Activated CD4-positive, alpha-beta T cell treated with anti-CD3 and anti-CD28 coated beads, Interleukin-2, amount 50 U/mL, for 48 hours (primary cell): ENCODE data around the gene ZNRF2.
"Not testable (repeated sequence)": the region's sequence is repeated elsewhere in the genome, so short reads cannot be mapped to it uniquely, and the experiment has no call there.

Experiments used
- DNase-seq, 2 experiments: peaks; one replicate each; pipeline ENCODE4 v3.0.0-alpha.2; 2020

The ZNRF2 gene

DNA sequence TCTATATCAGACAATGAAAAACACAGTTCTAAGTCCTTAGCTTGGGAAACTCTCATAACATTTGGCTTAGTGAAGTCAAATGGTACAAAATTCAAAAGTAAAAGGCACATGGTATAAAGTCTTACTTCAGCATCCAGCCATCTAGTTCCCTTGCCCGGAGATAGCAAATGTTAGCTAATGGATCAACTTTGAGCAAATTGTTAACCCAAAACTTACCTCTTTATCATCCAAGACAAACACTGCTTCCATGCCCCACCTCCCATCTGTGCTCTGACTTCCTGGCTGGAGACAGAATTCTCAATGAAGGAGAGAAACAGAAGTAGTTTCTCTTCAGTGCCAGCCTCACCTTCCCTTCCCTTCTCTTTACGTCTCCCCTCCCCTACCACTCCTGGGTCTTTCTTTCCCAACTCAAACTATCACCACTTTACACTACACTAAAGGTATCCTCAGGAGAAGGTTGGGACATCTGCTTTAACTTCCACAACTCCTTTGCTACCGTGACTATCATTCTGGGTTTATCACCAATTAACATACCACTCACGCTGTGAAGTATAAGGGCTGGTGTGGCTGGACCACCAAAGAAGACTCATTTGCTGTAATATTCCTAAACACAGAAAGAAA lies 21.2 kb upstream of the ZNRF2 start:
- no peak for DNase-seq

DNA sequence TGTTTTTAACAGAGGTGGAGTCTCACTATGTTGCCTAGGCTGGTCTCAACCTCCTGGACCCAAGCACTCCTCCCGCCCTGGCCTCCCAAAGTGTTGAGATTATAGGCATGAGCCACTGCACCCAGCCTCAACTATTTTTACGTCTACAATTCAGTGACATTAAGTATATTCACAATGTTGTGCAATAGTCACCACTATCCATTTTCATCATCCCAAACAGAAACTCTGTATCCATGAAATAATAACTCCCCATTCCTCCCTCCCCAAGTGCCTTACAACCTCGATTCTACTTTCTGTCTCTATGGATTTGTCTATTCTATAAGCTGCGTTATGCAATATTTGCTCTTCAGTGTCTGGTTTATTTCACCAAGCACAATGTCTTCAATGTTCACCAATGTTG lies 20.3 kb upstream of the ZNRF2 start:
- no peak for DNase-seq

DNA sequence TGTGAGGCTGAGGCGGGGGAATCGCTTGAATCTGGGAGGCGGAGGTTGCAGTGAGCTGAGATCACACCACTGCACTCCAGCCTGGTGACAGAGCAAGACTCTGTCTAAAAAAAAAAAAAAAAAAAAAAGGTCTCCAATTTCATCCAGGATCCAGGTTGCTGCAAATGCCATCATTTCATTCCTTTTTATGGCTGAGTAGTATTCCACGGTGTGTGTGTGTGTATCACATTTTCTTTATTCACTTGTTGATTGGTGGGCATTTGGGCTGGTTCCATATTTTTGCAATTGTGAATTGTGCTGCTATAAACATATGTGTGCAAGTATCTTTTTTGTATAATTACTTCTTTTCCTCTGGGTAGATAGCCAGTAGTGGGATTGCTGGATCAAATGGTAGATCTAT lies 19.2 kb upstream of the ZNRF2 start:
- not testable (repeated sequence) for DNase-seq

DNA sequence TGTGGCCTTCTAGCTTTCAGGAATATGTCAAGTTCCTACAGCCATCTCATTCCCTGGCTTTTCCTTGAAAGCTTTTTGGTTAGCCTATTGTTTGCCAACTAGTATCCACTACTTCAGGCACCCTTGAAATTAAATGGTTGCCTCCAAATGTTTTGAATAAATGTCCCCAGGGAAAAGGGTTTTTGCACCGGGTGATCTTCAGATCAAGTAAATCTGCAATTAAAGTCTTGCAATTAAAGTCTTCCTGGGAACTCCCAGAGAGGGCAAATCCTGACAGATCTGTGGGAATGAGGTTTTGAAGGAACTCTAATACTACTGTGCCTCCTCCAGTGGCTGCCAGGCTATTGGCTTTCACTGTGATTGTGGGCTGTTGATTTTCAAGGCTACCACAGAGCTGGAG lies 17.7 kb upstream of the ZNRF2 start:
- no peak for DNase-seq

DNA sequence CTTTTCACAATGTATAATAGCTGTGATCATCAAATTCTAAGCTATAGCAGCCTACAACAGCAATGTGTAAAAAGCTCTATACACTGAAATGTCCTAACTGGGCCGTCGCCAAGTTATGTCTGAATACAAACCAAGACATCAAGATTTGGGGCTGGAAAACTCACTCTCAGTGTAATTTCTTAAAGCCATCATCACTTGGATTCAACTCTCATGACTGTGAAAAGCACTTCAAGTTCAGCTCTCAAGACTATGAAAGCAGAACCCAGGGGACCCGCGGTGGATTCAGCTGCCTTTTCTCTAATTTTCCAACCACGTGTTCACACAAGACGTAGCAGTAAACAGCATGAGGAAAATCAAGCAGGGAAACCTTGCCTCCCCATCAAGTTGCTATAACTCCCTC lies 15.8 kb upstream of the ZNRF2 start:
- DNase-seq: no peak

DNA sequence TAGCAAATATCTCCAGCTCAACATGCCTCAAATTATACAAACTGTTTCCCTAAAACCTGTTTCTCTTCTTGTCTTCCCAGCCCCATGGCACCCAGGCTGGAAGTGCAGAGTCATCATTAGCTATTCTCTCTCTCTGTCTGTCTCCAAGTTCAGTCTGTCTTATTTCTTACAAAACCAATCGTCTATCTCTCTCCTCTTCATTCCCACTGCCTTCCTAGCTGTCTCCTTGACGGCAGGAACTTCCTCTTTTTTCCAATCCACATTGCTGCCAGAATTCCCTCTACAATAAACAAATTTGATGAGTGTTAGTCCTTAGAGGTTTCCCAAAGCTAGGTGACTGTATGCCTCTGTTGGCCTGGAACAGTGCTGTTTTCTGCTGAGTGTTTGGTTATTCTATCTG lies 14.9 kb upstream of the ZNRF2 start:
- no peak for DNase-seq

DNA sequence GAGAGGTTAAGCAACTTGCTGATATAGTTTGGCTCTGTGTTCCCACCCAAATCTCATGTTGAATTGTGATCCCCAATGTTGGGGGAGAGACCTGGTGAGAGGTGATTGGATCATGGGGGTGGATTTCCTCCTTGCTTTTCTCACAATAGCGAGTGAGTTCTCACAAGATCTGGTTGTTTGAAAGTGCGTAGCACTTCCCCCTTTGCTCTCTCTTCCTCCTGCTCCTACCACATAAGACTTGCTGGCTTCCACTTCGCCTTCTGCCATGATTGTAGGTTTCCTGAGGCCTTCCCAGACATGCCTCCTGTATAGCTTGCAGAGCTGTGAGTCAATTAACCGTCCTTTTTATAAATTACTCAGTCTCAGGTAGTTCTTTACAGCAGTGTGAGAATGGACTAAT lies 13.5 kb upstream of the ZNRF2 start:
- no peak for DNase-seq

DNA sequence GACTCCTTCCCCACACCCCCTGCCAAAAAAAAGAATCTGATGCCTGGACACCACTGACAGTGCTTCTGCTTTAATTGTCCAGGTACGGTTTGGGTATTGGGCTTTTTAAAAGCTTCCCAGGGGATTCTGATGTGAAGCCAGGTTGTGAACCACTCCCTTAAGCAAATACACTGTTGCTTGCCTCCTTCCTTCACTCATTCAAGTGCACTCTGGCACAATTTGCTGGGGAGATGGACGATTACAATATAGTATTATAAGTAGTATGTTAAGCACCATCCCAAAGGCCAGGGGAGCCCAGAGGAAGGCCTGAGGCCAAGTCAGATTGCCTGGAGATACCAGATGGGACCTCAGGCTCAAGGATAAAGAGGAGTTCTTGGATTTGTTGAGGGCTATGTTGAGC lies 12.3 kb upstream of the ZNRF2 start:
- no peak for DNase-seq

DNA sequence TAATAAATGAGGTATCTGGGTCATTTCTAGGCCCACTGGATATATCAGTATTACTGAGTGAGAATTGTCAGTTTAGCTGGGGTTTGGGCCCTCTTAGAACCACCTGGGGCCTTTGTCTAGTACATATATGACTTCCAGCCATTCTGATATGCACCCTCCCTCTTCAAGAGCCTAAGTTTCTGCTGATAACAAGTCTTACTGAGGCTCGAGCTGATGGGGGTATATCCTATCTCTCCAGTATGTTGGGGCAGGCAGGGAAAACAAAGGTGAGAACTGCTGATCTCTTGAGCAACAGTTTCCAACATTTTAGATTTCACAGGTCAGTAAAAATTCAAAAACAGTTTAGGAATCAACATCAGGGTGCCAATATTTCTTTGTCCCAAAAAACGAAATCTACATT lies 10.8 kb upstream of the ZNRF2 start:
- no peak for DNase-seq

DNA sequence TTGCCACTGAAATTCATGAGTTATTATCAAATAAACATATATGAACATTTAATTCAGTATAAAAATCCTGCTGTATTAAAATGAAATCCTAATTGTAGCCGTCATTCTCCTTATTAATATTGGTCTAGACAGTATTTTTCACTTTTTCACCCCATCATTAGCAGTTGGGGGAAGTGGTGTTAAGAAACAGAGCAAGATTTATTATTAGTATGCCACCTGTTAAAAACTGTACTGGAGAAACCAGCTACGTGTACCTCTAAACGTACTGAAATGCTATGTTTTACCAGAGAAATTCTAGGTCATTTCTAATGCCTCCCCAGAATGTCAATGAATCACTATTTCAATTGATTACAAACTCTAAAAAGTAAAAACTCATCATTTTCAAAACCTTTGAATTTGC lies 9.8 kb upstream of the ZNRF2 start:
- no peak for DNase-seq

DNA sequence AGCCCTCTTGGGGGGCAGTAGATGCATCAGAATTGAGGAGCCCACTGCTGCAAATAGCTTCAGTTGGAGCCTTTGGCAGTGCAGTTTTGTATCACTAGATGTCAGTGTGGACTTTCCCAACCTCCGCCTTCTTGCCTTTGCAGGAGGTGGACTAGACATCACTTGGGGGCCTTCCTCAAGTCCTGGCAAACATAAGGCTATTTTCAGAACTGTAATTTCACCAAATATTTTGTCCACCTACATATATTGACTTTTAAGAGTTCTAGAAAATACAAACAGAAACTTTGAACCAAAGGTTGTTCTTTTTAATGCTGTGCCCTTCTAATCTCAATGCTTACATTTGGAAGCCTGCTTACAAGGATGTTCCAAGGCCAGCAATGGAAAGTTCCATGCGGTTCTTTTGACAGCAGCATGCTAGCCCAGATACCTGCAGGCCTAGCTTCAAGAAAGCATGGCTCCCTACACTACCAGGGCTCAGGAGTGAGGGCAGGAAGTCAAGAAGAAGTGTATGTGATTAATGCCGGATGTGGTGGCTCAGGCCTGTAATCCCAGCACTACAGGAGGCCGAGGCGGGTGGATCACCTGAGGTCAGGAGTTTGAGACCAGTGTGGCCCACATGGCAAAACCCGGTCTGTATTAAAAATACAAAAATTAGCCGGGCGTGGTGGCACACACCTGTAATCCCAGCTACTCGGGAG lies 8.0 kb upstream of the ZNRF2 start:
- peak; percentile 43 to 53 for DNase-seq

DNA sequence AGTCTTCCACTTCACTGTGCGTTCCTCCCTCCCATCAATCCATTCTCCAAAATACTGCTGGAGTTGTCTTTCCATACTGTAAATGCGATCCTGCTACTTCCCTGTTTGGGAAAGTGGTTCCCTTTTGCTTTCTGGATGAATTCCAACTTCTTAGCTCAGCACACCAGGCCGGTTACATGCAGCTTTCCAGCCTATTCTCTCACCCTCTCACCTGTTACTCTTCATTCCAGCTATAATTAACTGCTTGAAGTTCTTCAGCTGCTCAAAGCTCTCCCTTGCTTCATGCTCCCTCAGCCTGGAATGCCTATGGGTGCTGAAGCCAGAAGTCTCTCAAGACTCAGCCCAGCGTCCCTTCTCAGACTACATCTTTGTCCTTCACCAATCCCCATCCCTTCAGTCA lies 6.0 kb upstream of the ZNRF2 start:
- DNase-seq: no peak

DNA sequence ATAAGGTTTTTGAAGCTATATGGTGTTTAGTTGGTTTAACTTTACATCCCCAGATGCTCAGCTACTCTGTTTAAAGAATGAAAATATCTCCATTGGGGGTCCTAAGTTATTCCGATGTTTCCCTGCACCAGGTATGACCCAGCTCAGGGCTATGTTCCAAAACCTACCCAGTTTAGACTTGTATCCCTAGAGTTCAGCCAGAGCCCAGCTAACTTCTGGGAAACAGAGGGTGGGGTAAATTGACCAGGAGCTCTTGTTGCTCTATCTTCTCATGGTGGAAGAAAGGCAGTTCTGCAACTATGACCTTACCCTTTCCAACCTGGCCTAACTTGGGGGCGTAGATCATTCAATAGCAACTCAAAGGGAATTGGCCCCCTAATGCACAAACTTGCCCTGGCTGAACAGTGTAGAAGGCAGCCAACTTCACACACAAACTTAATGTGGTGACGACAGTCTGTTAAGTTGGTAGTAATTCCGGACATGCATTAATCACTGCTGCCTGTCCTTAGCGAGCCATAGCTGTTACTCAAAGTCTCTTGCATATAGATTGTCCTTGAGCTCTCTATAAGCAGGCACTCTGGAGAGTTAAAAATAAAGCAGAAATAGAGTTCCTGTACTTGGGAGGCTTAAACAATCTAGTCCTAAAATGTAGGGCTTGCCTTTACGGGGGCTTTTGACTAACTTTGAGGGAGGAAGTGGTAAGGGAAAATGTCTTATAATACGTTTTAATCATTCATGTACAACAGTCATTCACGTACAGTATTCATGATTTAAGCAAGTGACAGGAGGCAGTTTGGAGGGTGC lies 5.3 kb upstream of the ZNRF2 start:
- DNase-seq: no peak

DNA sequence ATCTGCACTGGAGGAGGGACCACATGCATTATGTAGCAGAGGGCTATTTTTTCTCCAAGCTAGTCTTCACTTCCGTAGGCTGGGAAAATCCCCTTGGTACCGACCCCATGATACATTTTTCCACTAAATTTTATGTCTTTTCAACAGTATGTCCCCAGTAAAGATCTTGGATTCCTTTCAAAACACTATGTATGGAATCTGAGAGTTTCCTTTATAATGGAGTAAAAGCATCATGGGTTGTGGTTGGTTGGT lies 4.8 kb upstream of the ZNRF2 start:
- no peak for DNase-seq

DNA sequence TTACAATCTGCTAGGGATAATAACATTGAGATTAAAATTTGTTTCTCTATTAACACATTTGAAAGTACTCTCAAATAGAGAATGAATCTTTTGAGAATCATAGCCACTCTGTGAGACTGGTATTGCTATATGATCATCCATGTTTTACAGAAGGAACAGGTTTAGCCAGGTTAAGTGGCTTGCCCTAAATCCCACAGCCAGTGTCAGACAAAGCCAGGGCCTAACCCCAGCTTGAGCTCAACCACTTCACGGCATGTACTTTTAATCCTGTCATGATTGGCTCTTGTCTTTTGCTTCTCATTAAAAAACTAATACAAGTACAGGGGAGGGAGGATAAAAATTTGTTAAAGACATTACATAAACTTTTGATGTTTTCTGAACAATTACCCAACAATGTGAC lies 3.8 kb upstream of the ZNRF2 start:
- no peak for DNase-seq

DNA sequence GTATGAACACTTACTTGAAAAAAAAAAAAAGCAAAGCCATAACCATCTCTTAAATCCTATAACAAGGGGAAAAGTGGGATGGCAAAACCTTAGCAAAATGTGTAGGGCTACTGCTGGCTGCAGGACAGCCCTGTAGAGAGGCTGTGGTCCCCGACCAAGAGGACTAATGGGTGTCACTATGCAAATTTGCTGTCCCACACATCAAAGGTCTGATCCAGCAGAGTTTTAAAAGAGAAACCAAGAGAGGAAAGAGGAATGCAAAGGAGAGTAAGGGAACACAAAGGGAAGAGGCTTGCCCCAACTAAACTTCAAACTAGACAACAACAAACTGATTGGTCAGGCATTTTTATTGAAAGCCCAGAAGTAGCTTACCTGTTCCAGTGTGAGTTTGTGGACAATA lies 3.1 kb upstream of the ZNRF2 start:
- DNase-seq: no peak

DNA sequence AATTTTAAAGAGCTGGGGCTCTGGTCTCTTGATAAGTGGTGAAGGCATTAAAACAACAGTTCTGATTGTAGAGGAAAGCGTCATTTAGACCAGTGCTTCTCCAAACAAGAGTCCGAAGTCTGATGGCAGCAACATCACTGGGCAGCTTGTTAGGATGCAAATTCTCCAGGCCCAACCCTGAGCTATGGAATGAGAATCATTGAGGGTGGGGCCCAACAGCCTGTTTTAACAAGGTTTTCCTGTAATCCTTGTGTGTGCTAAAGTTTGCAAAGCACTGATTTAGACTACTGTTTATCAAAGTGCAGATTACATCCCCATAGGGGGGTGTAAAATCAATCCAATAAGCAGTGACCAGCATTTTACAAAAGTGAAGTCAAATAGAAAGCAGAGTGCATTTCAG lies 2.6 kb upstream of the ZNRF2 start:
- no peak for DNase-seq

DNA sequence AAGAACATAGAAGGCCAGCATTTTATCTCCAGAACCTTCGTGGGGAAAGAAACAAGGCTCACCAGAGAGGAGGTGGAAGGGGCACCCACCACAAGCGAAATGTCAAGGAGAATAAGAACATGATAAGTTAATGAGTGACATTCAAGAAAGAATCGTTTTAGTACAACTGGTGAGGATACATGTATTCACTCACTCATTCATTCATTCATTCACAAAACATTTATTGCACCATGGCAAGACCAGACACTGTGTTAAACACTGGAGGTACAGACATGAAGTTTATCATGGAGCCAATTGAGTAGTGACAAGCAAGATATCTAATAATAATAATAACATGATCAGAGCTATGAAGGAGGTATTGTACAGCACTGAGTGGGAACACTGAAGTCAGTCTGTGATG lies 1.7 kb upstream of the ZNRF2 start:
- DNase-seq: no peak

DNA sequence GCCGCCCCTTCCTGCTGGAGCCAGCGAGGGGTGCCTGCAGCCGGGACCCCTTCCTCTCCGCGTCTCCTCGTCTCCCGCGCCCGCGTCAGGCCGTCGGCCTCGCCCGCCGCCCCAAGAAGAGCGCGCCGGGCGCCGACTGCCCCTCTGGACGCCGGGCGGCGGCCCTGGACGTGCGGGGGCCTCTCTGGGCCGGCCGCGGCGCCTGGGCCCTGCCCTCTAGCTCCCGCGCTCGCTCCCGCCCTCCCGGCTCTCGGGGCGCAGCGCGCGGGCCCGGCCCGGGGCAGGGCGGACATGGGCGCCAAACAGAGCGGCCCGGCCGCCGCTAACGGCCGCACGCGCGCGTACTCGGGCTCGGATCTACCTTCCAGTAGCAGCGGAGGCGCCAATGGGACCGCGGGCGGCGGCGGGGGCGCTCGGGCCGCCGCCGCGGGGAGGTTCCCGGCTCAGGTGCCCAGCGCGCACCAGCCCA lies 704 bp downstream of the ZNRF2 start:
- peak; percentile 32 to 37 for DNase-seq

DNA sequence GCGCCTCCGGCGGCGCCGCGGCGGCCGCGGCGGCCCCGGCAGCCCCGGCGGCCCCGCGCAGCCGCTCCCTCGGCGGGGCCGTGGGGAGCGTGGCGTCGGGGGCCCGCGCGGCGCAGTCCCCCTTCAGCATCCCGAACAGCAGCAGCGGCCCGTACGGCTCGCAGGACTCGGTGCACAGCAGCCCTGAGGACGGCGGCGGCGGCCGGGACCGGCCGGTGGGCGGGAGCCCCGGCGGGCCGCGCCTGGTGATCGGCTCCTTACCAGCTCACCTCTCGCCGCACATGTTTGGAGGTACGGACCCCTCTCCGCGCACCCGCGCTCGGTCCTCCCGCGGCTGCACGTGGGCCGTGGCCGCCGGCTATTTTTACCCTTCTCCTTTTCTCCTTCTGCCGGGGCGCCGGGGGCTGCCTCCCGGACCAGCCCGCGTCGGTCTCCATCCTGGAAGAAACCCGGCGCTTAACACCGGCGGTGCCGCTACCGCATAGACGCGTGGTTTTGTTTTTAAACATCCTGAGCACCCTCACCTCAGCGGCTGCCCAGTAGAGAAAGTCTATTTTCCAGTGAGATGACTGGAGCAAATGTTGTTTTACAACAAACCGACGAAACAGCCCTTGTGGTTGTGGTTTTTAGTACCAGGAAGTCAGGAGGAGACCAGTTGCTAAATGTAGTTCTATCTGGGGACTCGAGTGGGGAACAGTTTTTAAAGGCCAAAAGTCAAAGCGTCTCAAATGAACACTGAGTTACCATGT lies 1.3 kb downstream of the ZNRF2 start:
- peak; percentile 52 to 71 for DNase-seq

DNA sequence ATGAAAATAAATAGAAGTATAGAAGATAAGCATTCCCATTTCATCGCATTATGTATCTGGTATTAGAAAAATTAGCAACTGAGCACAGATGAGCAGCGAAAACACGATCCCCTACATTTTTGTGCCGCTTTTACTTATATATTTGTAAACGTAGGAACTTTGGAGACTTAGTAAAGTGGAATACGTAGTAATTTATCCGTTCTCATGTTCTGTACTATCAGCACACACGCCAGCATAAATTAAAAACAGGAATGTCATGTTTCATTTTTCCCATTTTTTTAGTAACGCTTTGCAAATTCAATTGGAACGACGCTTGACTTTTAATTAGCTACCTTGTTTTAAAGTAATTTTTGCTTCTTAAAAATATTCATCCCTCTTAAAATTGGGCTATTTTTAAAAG lies 2.4 kb downstream of the ZNRF2 start:
- DNase-seq: no peak

DNA sequence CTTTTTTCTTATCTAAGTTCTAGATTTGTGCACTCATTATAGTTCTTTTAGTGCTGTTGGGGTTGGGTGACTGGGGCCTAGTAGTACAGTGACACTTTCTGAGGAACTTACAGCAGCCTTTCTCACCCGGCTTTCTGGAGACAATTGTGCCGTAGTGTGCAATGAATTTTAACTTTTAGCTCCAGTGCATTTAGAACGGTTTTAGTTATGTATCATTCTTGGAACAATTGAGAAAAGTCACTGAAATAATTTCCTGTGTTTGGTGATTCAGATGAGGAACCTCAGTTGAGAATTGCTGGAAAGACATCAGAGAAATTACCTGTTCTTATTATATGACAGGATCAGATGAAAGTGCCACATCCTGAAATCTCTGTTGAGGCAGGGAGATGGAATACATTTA lies 3.2 kb downstream of the ZNRF2 start:
- not testable (repeated sequence) for DNase-seq

DNA sequence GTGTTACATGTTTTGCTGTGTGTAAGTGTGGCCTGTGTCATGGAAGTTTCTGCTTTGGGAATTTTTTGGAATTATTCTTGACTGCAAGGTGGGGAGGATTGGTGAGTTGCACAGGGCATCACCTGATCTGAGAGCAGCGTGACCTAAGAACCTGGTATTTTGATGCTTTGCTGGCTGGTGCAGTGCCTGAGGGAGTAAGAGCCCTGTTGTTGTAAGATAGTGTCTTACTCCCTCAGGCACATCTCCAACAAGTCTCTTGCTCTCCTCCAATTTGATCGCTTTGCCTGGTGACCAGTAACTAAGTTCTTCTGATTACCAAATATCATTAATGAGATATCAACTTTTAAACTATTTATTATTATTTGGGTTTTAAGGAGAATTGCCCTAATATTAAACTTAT lies 5.2 kb downstream of the ZNRF2 start:
- not testable (repeated sequence) for DNase-seq

DNA sequence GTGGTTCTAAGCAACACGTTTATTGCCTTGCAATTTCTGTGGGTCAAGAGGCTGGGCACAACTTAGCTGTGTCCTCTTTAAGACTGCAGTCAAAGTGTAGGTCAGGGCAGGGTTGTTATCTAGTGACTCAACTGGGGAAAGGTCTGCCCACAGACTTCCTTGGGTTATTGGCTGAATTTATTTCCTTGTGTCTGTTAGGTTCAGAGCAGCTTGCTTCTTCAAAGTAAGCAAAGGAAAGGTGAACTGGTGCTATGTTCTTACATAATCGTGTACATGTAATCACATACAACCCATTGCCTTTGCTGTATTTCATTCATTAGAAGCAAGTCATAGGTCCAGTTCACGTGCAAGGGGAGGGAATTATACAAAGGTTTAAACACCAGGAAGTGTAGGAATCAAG lies 5.9 kb downstream of the ZNRF2 start:
- DNase-seq: not testable (repeated sequence)
